GM18867 (cell line): Measurements from ENCODE around the gene SPP1.
A peak's percentile ranks its signal among the peaks of the same experiment; 100 is the strongest.
"Not testable (repeated sequence)": the region's sequence is repeated elsewhere in the genome, so short reads cannot be mapped to it uniquely, and the experiment has no call there.

Experiments used
- ATAC-seq: cut with Tn5 transposase; IDR thresholded peaks from one replicate; pipeline ENCODE4 v1.9.1; 2021; ENCODE audit warnings: mild to moderate bottlenecking, moderate library complexity; ENCODE audit not compliant: unreplicated experiment

SPP1 gene

DNA sequence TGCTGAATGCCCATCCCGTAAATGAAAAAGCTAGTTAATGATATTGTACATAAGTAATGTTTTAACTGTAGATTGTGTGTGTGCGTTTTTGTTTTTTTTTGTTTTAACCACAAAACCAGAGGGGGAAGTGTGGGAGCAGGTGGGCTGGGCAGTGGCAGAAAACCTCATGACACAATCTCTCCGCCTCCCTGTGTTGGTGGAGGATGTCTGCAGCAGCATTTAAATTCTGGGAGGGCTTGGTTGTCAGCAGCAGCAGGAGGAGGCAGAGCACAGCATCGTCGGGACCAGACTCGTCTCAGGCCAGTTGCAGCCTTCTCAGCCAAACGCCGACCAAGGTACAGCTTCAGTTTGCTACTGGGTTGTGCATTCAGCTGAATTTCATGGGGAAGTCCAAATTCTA is at the start of gene SPP1:
Gene SPP1, plus strand, starts transcription at position 249 of the 400 bp plus-strand sequence. CDS start 1,182 bp downstream, outside the sequence.
- ATAC-seq, result peak; percentile 61

GRCh38 chr4:87926554-87927098 is 48.9 kb upstream of the SPP1 start:
- ATAC-seq, result no peak

DNA sequence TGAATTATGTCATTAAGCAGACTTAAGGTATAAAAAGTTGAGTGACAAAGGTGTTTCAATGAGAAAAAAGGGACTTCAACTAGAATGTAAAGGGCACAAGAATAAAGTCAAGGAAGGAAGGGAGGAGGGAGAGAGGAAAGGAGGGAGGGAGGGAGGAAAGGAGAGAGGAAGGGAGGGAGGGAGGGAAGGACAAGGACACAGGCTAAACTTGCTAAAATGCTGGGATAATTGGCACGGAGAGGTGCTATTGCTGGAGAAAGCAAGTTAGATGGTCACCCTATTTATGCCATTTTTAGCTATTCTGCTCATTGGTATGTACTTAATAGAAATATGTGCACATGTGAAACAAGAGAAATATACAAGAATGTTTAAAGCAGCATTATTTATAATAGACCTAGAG is 44.9 kb upstream of the SPP1 start:
- ATAC-seq, result no peak

DNA sequence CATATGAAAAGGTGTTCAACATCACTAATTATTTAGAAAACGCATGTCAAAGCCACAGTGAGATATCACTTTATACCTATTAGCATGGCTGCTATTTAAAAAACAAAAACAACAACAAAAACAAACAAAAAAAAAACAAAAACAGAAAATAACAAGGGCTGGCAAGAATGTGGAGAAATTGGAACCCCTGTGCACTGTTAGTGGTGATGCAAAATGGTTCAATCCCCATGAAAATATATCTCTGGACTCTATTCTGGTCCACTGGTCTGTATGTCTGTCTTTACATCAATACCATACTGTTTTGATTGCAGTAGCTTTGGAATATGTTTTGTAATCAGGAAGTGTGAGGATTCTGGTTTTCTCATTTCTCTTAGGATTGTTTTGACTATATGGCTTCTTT is 43.6 kb upstream of the SPP1 start:
- no peak for ATAC-seq

- no peak for ATAC-seq
These were observed 42.8 kb upstream of the SPP1 start for GRCh38 chr4:87932718-87933141.

GRCh38 chr4:87933337-87933736 is 42.2 kb upstream of the SPP1 start:
- ATAC-seq, result no peak

DNA sequence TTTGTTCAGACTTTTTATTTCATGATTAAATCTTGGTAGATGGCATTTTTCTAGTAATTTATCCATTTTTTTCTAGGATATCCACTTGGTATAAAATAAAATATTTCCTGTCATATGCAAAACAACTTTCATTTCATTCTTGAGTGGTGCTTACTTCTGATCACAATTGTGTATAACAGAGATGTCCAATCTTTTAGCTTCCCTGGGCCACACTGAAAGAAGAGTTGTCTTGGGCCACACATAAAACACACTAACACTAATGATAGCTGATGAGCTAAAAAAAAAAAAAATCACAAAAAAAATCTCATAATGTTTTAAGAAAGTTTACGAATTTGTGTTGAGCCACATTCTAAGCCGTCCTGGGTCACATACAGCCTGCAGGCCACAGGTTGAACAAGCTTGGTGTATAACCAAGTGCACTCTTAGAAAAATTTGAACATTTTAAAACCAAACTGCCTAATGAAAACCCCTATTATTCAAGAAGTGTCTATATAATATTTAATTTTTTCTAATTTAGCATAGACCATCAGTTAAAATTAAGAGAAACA is 41.3 kb upstream of the SPP1 start:
- no peak for ATAC-seq

DNA sequence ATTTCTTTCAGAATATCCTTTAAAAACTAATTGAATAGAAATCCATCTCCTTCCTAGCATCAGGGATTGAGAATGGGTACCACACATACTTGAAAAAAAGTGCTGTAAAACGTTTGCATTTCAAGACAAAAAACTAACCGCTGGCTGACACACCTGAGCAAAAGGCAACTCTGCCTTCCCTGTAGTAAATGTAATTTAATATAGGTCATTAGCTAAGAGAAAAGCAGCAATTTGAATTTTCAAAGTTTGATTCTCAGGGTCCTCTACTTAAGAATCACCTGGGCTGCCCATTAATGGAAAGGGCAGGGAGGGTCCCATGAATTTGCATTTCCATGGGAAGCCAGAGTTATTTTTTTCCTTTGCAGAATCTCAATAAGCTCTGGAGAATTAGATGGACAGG is 40.5 kb upstream of the SPP1 start:
- no peak for ATAC-seq

GRCh38 chr4:87935954-87936353 is 39.6 kb upstream of the SPP1 start:
- not testable (repeated sequence) for ATAC-seq

GRCh38 chr4:87937523-87937922 is 38.0 kb upstream of the SPP1 start:
- ATAC-seq, result no peak

DNA sequence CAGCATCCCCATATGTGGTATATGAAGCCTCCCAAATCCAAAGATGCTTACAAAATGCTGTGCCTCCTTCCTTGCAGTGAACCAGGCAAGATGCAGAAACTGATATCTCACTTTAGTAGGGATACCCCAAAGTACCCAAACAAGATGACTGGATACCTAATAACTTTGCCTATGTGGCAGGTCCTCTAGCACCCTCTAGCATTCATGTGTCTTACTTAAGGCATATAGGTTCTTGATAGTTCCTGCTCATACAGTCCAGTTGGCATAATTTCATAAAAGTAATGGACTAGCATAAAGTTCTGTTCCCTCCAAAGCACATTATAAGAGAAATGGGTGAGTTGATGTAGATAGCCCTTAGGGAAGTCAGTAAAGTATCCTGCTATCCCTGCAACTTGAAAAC is 36.8 kb upstream of the SPP1 start:
- ATAC-seq, result no peak

DNA sequence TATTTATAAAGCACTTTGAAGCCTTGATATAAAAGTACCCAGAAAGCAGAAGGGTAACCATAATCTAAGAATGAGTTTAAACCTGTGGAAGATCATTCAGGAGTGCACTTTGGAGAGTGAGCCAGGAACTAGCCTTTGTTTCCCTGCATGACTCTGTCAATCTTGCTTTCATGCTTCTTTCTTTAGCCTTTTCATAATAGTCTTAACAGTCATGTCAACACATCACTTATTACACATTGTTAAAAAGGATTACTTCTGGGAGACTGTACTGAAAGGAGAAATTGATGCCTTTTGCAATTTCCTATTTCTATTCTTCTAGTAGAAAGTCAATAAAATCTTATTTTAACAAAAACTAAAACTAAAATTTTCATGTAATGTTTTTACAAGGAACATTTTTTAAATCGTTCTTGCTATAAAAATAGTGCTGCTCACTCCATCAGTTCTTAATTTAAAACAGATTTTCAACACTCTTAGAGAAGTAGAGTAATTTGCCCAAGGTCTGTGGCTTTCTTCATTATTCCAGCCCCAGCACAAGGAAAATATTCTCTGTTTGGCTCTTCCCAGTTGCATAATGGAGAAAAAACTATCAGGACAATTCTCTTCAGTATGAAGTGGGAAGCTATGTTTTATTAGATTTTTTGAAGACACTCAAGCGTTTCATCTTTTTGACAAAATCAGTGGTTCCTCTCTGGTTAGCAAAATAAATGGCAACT is 35.4 kb upstream of the SPP1 start:
- no peak for ATAC-seq

DNA sequence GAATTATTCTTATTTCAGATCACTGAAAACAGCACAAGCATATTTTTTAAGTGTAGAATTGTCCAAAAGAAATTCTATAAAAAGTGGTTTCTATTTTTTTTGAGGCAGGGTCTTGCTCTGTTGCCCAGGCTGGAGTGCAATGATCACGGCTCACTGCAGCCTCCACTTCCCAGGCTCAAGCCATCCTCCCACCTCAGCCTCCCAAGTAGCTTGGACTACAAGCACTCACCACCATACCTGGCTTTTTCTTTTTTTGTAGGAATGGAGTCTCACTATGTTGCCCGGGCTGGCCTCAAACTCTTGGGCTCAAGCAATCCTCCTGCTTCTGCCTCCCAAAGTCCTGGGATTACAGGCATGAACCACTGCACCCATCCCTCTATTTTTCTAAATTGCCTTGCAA is 34.7 kb upstream of the SPP1 start:
- not testable (repeated sequence) for ATAC-seq

- no peak for ATAC-seq
These were observed 33.7 kb upstream of the SPP1 start for GRCh38 chr4:87941537-87942392.

- no peak for ATAC-seq
These were observed 31.8 kb upstream of the SPP1 start for GRCh38 chr4:87943660-87944149.

DNA sequence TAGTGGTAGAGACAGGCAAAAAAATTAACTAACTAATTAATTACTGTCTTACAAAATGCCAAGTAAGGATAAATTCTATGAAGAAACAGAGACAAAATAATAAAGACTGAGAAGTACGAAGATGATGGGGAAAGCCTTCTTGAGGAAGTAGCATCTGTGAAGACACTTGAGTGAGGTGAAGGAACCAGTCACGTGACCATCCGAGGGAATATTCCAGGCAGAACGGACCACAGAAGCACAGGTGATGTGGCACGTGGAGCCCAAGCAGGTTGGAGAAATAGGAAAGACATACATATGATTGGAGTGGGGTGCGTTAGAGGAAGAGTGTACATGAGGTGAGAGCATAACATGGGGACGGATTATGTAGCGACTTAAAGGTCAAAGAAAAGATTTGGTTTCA is 30.5 kb upstream of the SPP1 start:
- ATAC-seq, result no peak

GRCh38 chr4:87946766-87947165 is 28.7 kb upstream of the SPP1 start:
- ATAC-seq, result no peak

- ATAC-seq, result no peak
These were observed 27.9 kb upstream of the SPP1 start for GRCh38 chr4:87947381-87948160.

DNA sequence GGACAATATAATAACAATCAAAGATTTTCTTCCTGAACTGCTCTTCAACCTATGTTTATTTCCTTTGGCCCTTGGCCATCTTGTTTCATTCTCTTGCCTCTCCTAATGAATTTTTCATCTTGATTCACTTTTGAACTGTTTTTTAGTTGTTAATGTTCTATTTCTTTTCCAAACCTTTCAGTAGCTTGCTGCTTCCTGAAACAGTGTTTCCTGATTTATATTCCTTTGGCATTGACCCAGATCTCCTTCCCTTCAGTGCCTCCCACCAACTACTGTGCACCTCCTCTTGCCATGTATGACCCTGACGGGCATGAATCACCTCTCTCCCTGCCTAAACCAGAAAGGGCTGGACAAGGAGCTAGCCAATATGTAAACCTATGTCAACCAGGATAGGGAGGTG is 25.6 kb upstream of the SPP1 start:
- ATAC-seq, result no peak

- no peak for ATAC-seq
These were observed 25.0 kb upstream of the SPP1 start for GRCh38 chr4:87950493-87950892.
